Measurements from ENCODE around the gene METTL8.

- TF ChIP-seq, protein P1, sequence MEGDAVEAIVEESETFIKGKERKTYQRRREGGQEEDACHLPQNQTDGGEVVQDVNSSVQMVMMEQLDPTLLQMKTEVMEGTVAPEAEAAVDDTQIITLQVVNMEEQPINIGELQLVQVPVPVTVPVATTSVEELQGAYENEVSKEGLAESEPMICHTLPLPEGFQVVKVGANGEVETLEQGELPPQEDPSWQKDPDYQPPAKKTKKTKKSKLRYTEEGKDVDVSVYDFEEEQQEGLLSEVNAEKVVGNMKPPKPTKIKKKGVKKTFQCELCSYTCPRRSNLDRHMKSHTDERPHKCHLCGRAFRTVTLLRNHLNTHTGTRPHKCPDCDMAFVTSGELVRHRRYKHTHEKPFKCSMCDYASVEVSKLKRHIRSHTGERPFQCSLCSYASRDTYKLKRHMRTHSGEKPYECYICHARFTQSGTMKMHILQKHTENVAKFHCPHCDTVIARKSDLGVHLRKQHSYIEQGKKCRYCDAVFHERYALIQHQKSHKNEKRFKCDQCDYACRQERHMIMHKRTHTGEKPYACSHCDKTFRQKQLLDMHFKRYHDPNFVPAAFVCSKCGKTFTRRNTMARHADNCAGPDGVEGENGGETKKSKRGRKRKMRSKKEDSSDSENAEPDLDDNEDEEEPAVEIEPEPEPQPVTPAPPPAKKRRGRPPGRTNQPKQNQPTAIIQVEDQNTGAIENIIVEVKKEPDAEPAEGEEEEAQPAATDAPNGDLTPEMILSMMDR (conservative IDR thresholded peaks at IDR 0.05 in 1 of 2, IDR thresholded peaks at IDR 0.05 in 1 of 2; ENCODE audit: extremely low read depth in 1 of 2, insufficient read depth in 1 of 2, low read depth in 1 of 2, low read length in 2 of 2), result no peak
- no peak for TF ChIP-seq EZH2 (IDR thresholded peaks at IDR 0.05; ENCODE audit: borderline replicate concordance, low read length)
Measured at GRCh38 chr2:171308280-171309054, 125.3 kb downstream of the METTL8 start.

Measured in mammary epithelial cell (primary cell).